Posterior cingulate gyrus (tissue), 11 donors: ENCODE measurements around the gene PRDX1.
"Not testable (repeated sequence)": the region's sequence is repeated elsewhere in the genome, so short reads cannot be mapped to it uniquely, and the experiment has no call there.

Experiments
- DNase-seq, 10 donors: peaks; one replicate each; pipeline versions ENCODE4 v3.0.0 to v3.0.0-alpha.2; 2020 to 2021; ENCODE audit warnings: mixed read lengths in 3 of 10
- intact Hi-C: fragments of 100-400 bp; cut with DNase I; formaldehyde crosslinking; loops from one replicate; pipeline ENCODE4 v1.15.1; 2023

Gene PRDX1

GRCh38 chr1:45508295-45509151, 13.2 kb downstream of the PRDX1 start:
- intact Hi-C loops: no loop called here
- peak in 1 of 10 donors; percentile 45 for DNase-seq

- DNase-seq: no peak
- intact Hi-C loops: no loop called here
Measured at GRCh38 chr1:45507893-45508292, 13.8 kb downstream of the PRDX1 start.

GRCh38 chr1:45507195-45507594, 14.5 kb downstream of the PRDX1 start:
- DNase-seq: peak in 1 of 10 donors; percentile 3
- intact Hi-C loops: no loop called here

- peak in 1 of 10 donors; percentile 16 for DNase-seq
- intact Hi-C loops: no loop called here
Measured at GRCh38 chr1:45503462-45504360, 18.0 kb downstream of the PRDX1 start.

GRCh38 chr1:45501505-45501859, 20.2 kb downstream of the PRDX1 start:
- intact Hi-C loops: no loop called here
- no peak for DNase-seq

- intact Hi-C loops: loop anchor here (2.0 kb wide), 1 partner anchor 51 kb away; the partner anchor contains the start of gene AKR1A1
- DNase-seq: peak in 1 of 10 donors; percentile 59
Measured at GRCh38 chr1:45499415-45499769, 22.3 kb downstream of the PRDX1 start.

- intact Hi-C loops: loop anchor here (2.0 kb wide), 1 partner anchor 53 kb away; the partner anchor contains the start of gene AKR1A1
- DNase-seq: no peak
Measured at GRCh38 chr1:45498279-45498678, 23.4 kb downstream of the PRDX1 start.

- peak in 4 of 10 donors; percentile 37 to 66 (median 50) for DNase-seq
Measured at GRCh38 chr1:45493116-45493697, 28.5 kb downstream of the PRDX1 start.

GRCh38 chr1:45492691-45493090, 29.0 kb downstream of the PRDX1 start:
- intact Hi-C loops: loop anchor here (1.0 to 5.0 kb wide), 3 partner anchors 133 to 476 kb away; partner anchors contain the start of genes MUTYH and TOE1
- DNase-seq: no peak

More at GRCh38 chr1:45493116-45493697, 28.5 kb downstream of the PRDX1 start:
- intact Hi-C loops: loop anchor here (1.0 to 5.0 kb wide), 3 partner anchors 134 to 476 kb away; partner anchors contain the start of genes MUTYH and TOE1

GRCh38 chr1:45491487-45492260, 30.0 kb downstream of the PRDX1 start:
- intact Hi-C loops: loop anchor here (2.0 to 5.0 kb wide), 2 partner anchors 149 to 475 kb away; partner anchors contain the start of genes MUTYH and TOE1

GRCh38 chr1:45490626-45491486, 30.8 kb downstream of the PRDX1 start, which contains the start of gene TESK2:
Gene TESK2, minus strand, starts transcription at chr1:45491163. Its CDS starts 33,378 bp downstream, at chr1:45457785.
- intact Hi-C loops: loop anchor here (5.0 kb wide), 1 partner anchor 149 kb away; the partner anchor contains the start of genes MUTYH and TOE1
- peak; percentile 95 to 100 (median 98) for DNase-seq

More at GRCh38 chr1:45491487-45492260, 30.0 kb downstream of the PRDX1 start:
- no peak for DNase-seq

GRCh38 chr1:45490121-45490625, 31.5 kb downstream of the PRDX1 start:
- intact Hi-C loops: loop anchor here (5.0 kb wide), 1 partner anchor 148 kb away; the partner anchor contains the start of genes MUTYH and TOE1
- DNase-seq: peak in 2 of 10 donors; percentile 20 to 41

- peak in 1 of 10 donors; percentile 13 for DNase-seq
- intact Hi-C loops: not testable (repeated sequence)
Measured at GRCh38 chr1:45489379-45489778, 32.3 kb downstream of the PRDX1 start.

GRCh38 chr1:45488666-45489377, 32.9 kb downstream of the PRDX1 start:
- DNase-seq: no peak
- intact Hi-C loops: no loop called here

GRCh38 chr1:45485949-45486348, 35.7 kb downstream of the PRDX1 start:
- intact Hi-C loops: no loop called here
- DNase-seq: no peak

- DNase-seq: no peak
- intact Hi-C loops: loop anchor here (10.0 kb wide), 1 partner anchor 64 kb away; no protein-coding TSS in a partner anchor
Measured at GRCh38 chr1:45479039-45479748, 42.5 kb downstream of the PRDX1 start.
